Measurements from ENCODE around the gene ABCC8.

DNA sequence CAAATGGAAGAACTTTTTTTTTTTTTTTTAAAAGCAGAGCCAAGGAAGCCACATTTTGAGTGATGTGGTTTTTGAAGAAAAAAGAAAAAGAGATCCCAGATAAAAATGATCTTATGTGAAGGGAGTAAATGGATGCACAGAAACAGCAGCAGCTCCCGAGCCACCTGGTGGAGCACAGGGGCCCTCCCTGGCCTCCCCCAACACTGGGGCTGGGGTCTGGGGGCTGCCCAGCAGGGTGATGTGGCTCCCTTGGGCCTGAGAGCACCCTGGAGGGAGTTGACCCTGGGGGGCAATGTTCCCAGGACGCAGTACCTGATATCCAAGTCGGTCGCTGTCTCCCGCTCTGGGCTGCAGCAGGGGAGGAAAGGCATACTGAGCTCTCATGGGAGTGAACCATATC, 61.7 kb downstream of the ABCC8 start:
- no peak for TF ChIP-seq CREB1 (CRISPR knock-in tag; IDR thresholded peaks at IDR 0.05)
- TF ChIP-seq, protein P1, sequence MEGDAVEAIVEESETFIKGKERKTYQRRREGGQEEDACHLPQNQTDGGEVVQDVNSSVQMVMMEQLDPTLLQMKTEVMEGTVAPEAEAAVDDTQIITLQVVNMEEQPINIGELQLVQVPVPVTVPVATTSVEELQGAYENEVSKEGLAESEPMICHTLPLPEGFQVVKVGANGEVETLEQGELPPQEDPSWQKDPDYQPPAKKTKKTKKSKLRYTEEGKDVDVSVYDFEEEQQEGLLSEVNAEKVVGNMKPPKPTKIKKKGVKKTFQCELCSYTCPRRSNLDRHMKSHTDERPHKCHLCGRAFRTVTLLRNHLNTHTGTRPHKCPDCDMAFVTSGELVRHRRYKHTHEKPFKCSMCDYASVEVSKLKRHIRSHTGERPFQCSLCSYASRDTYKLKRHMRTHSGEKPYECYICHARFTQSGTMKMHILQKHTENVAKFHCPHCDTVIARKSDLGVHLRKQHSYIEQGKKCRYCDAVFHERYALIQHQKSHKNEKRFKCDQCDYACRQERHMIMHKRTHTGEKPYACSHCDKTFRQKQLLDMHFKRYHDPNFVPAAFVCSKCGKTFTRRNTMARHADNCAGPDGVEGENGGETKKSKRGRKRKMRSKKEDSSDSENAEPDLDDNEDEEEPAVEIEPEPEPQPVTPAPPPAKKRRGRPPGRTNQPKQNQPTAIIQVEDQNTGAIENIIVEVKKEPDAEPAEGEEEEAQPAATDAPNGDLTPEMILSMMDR (IDR thresholded peaks at IDR 0.05) = no peak
- no peak for TF ChIP-seq ZNF219 (CRISPR knock-in tag; IDR thresholded peaks at IDR 0.05; ENCODE audit: borderline replicate concordance)
- TF ChIP-seq SP1 (CRISPR knock-in tag; conservative IDR thresholded peaks at IDR 0.05) = no peak
- TF ChIP-seq, protein P2, sequence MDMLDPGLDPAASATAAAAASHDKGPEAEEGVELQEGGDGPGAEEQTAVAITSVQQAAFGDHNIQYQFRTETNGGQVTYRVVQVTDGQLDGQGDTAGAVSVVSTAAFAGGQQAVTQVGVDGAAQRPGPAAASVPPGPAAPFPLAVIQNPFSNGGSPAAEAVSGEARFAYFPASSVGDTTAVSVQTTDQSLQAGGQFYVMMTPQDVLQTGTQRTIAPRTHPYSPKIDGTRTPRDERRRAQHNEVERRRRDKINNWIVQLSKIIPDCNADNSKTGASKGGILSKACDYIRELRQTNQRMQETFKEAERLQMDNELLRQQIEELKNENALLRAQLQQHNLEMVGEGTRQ (CRISPR knock-in tag; IDR thresholded peaks at IDR 0.05) = no peak
- TF ChIP-seq, protein P3, sequence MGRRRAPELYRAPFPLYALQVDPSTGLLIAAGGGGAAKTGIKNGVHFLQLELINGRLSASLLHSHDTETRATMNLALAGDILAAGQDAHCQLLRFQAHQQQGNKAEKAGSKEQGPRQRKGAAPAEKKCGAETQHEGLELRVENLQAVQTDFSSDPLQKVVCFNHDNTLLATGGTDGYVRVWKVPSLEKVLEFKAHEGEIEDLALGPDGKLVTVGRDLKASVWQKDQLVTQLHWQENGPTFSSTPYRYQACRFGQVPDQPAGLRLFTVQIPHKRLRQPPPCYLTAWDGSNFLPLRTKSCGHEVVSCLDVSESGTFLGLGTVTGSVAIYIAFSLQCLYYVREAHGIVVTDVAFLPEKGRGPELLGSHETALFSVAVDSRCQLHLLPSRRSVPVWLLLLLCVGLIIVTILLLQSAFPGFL (CRISPR knock-in tag; IDR thresholded peaks at IDR 0.05; ENCODE audit: borderline replicate concordance) = no peak
- TF ChIP-seq ZNF232 (CRISPR knock-in tag; IDR thresholded peaks at IDR 0.05) = no peak

All from WTC11 (cell line).